Sigmoid colon (tissue), 7 donors: ENCODE results near the gene CCL4. TPM values are rescaled to one million over a fixed set of nuclear protein-coding genes. Genes with fewer than 3 reads are reported as not detected.

Source experiments
- DNase-seq: peaks from one replicate; pipeline ENCODE4 v3.0.0-alpha.2; 2019
- H3K27ac ChIP-seq, 4 donors: fragments of 200-600 bp; sonication (generic); one replicate each; pipeline ENCODE4 v1.5.1; 2016 to 2019; ENCODE audit warnings: mild to moderate bottlenecking in 1 of 4
- H3K27me3 ChIP-seq, 3 donors: fragments of 200-600 bp; sonication (generic); one replicate each; pipeline ENCODE4 v1.5.1; 2019; ENCODE audit warnings: mild to moderate bottlenecking in 1 of 3
- H3K36me3 ChIP-seq, 4 donors: fragments of 200-600 bp; sonication (generic); one replicate each; pipeline ENCODE4 v1.5.1; 2016 to 2019
- H3K4me1 ChIP-seq, 4 donors: fragments of 200-600 bp; sonication (generic); one replicate each; pipeline ENCODE4 v1.5.1; 2017 to 2019
- H3K4me3 ChIP-seq, 4 donors: fragments of 200-600 bp; sonication (generic); one replicate each; pipeline ENCODE4 v1.5.1; 2017 to 2019; ENCODE audit warnings: mild to moderate bottlenecking in 2 of 4, moderate library complexity in 1 of 4
- H3K9me3 ChIP-seq, 4 donors: fragments of 200-600 bp in 3 of 4; sonication (generic) in 3 of 4; one replicate each; pipeline versions ENCODE4 v1.5.1 to v1.6.1; 2013 to 2019
- CTCF ChIP-seq, 4 experiments: fragments of 450-650 bp in 3 of 4; fragments of 200-600 bp in 1 of 4; IDR thresholded peaks; one replicate each; pipeline ENCODE4 v1.5.1; 2016 to 2019; ENCODE audit warnings: antibody characterized with exemption in 4 of 4, mild to moderate bottlenecking in 3 of 4, moderate library complexity in 2 of 4
- EP300 ChIP-seq, 4 donors: sonication (generic); formaldehyde crosslinking; IDR thresholded peaks; one replicate each; pipeline ENCODE4 v1.6.1; 2017; ENCODE audit warnings: antibody characterized with exemption in 4 of 4
- POLR2A ChIP-seq, 2 donors: fragments of 450-650 bp; IDR thresholded peaks; one replicate each; pipeline ENCODE4 v1.6.1; 2016; ENCODE audit warnings: antibody characterized with exemption in 2 of 2, mild to moderate bottlenecking in 2 of 2, moderate library complexity in 2 of 2
- POLR2AphosphoS5 ChIP-seq, 4 donors: sonication (generic); formaldehyde crosslinking; IDR thresholded peaks; one replicate each; pipeline ENCODE4 v1.6.1; 2017; ENCODE audit warnings: antibody characterized with exemption in 4 of 4
- WGBS, 2 donors: extraction: QIAGEN DNeasy Blood & Tissue Kit; methylation state at CpG; one replicate each; pipeline ENCODE4 v1.1.7; 2013; 5-methylcytosine and 5-hydroxymethylcytosine counted together
- intact Hi-C: fragments of 100-400 bp; cut with DNase I; formaldehyde crosslinking; loops from one replicate; pipeline ENCODE4 v1.15.1; 2023
- polyA plus RNA-seq, 3 donors: library from polyadenylated mRNA; stranded (reverse); fragments of 200-250 nt; gene quantifications; one replicate each; pipeline ENCODE4 v1.2.3, GENCODE V29; 2013
- total RNA-seq, 4 donors: library from RNA; depleted of rRNA; stranded (reverse); fragments of >200 nt; gene quantifications; one replicate each; pipeline ENCODE4 v1.1.0, GENCODE V29; 2016
- donor health status: healthy with polysubstance abuse.
- donor health status: Bipolar disorder and iron deficiency.
- donor health status: healthy.

The CCL4 gene
- total and polyA plus RNA-seq, 7 donors: 0.16 to 12.7 (median 3.0) TPM; not detected in 1

- Histone ChIP-seq H3K36me3 (no peaks in the 10 kb centered on the region), H3K9me3 (peaks cover 0 to 15% (median 3%) of the 10 kb centered on the region in 4 donors), H3K27me3 (no peaks in the 10 kb centered on the region), H3K4me1 (no peaks in the 10 kb centered on the region), H3K27ac (no peak overlapping the region), H3K4me3 (no peak overlapping the region)
- DNase-seq: no peak
- TF ChIP-seq EP300 (IDR thresholded peaks at IDR 0.05): no peak
- no peak for TF ChIP-seq POLR2AphosphoS5 (IDR thresholded peaks at IDR 0.05)
- no peak for TF ChIP-seq CTCF (IDR thresholded peaks at IDR 0.05)
- TF ChIP-seq POLR2A (IDR thresholded peaks at IDR 0.05): no peak
- intact Hi-C loops: no loop called here
- 65 to 79% methylated on average over 6 of the region's 6 CpGs for WGBS, 2 donors
Measured at GRCh38 chr17:36127911-36128310, 24.3 kb downstream of the CCL4 start.

GRCh38 chr17:36128411-36128978, 24.9 kb downstream of the CCL4 start:
- intact Hi-C loops: no loop called here
- no peak overlapping the region for H3K4me3 ChIP-seq
- no peak for DNase-seq
- H3K4me1 ChIP-seq: no peaks in the 10 kb centered on the region
- WGBS, 2 donors: 19 to 75% methylated on average over 4 of the region's 4 CpGs
- H3K27ac ChIP-seq: no peak overlapping the region
- no peaks in the 10 kb centered on the region for H3K27me3 ChIP-seq
- H3K36me3 ChIP-seq: no peaks in the 10 kb centered on the region
- H3K9me3 ChIP-seq: peaks cover 0 to 15% (median 3%) of the 10 kb centered on the region in 4 donors
- TF ChIP-seq EP300 (IDR thresholded peaks at IDR 0.05) (no peak), POLR2A (IDR thresholded peaks at IDR 0.05) (no peak), POLR2AphosphoS5 (IDR thresholded peaks at IDR 0.05) (no peak), CTCF (IDR thresholded peaks at IDR 0.05) (no peak)

GRCh38 chr17:36129616-36130015, 26.0 kb downstream of the CCL4 start:
- no peak overlapping the region for H3K4me3 ChIP-seq
- no peaks in the 10 kb centered on the region for H3K27me3 ChIP-seq
- intact Hi-C loops: no loop called here
- H3K9me3 ChIP-seq: peaks cover 0 to 15% (median 3%) of the 10 kb centered on the region in 4 donors
- H3K36me3 ChIP-seq: no peaks in the 10 kb centered on the region
- H3K4me1 ChIP-seq: no peaks in the 10 kb centered on the region
- TF ChIP-seq POLR2AphosphoS5 (IDR thresholded peaks at IDR 0.05): no peak
- no peak for TF ChIP-seq EP300 (IDR thresholded peaks at IDR 0.05)
- TF ChIP-seq POLR2A (IDR thresholded peaks at IDR 0.05): no peak
- no peak for TF ChIP-seq CTCF (IDR thresholded peaks at IDR 0.05)
- whole genome bisulfite sequencing, 2 donors: 25 to 60% methylated on average over 1 of the region's 1 CpG
- no peak overlapping the region for H3K27ac ChIP-seq
- no peak for DNase-seq

GRCh38 chr17:36130346-36130745, 26.7 kb downstream of the CCL4 start:
- Histone ChIP-seq H3K9me3 (peaks cover 0 to 8% (median 2%) of the 10 kb centered on the region in 4 donors), H3K4me3 (no peak overlapping the region), H3K27me3 (no peaks in the 10 kb centered on the region), H3K27ac (no peak overlapping the region), H3K4me1 (no peaks in the 10 kb centered on the region), H3K36me3 (no peaks in the 10 kb centered on the region)
- WGBS, 2 donors: 63 to 67% methylated on average over 5 of the region's 5 CpGs
- TF ChIP-seq POLR2AphosphoS5 (IDR thresholded peaks at IDR 0.05) (no peak), EP300 (IDR thresholded peaks at IDR 0.05) (no peak), POLR2A (IDR thresholded peaks at IDR 0.05) (no peak), CTCF (IDR thresholded peaks at IDR 0.05) (no peak)
- no peak for DNase-seq
- intact Hi-C loops: no loop called here

GRCh38 chr17:36131421-36131820, 27.8 kb downstream of the CCL4 start:
- no peak overlapping the region for H3K4me3 ChIP-seq
- intact Hi-C loops: no loop called here
- no peaks in the 10 kb centered on the region for H3K4me1 ChIP-seq
- TF ChIP-seq EP300 (IDR thresholded peaks at IDR 0.05): no peak
- no peak for TF ChIP-seq CTCF (IDR thresholded peaks at IDR 0.05)
- TF ChIP-seq POLR2AphosphoS5 (IDR thresholded peaks at IDR 0.05): no peak
- no peak for TF ChIP-seq POLR2A (IDR thresholded peaks at IDR 0.05)
- no peak for DNase-seq
- WGBS, 2 donors: 21 to 28% methylated on average over 2 of the region's 2 CpGs
- H3K27ac ChIP-seq: no peak overlapping the region
- no peaks in the 10 kb centered on the region for H3K36me3 ChIP-seq
- H3K9me3 ChIP-seq: no peaks in the 10 kb centered on the region
- no peaks in the 10 kb centered on the region for H3K27me3 ChIP-seq
